ENCODE data around the gene MMD2. TPM values are rescaled to one million over a fixed set of nuclear protein-coding genes. Genes with fewer than 3 reads are reported as not detected.

The MMD2 gene
- total RNA-seq, 2 donors from 2014 or later, result 0.19 TPM; not detected in 1

DNA sequence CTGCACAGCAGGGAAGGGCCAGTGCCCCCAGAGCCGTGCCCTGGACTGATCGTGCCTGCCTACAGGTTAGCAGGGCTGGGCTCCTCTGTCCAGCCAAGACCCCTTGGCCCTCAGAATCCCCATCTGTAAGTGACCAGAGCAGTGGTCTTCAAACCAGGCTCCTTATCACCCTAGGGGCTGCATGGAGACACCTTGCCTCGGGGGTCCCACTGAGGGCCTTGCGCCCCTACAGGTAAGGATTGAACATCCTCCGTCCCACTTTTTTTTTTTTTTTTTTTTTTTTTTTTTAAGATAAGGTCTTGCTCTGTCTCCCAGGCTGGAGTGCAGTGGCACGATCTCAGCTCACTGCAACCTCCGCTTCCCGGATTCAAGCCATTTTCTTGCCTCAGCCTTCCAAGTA is 42.9 kb downstream of the MMD2 start:
- no peaks in the 10 kb centered on the region for H3K4me1 ChIP-seq
- TF ChIP-seq CTCF (IDR thresholded peaks at IDR 0.05), result no peak
- no peak overlapping the region for H3K4me3 ChIP-seq
- no peak for DNase-seq (ENCODE audit: low spot score)
- no peak overlapping the region for H3K27ac ChIP-seq
- H3K27me3 ChIP-seq, result no peaks in the 10 kb centered on the region
- peaks cover 0 to 6% of the 10 kb centered on the region in 2 donors for H3K9me3 ChIP-seq
- no peaks in the 10 kb centered on the region for H3K36me3 ChIP-seq

GRCh38 chr7:4911111-4911828 is 47.7 kb downstream of the MMD2 start:
- H3K36me3 ChIP-seq, result no peaks in the 10 kb centered on the region
- no peak overlapping the region for H3K4me3 ChIP-seq
- H3K4me1 ChIP-seq, result no peaks in the 10 kb centered on the region

DNA sequence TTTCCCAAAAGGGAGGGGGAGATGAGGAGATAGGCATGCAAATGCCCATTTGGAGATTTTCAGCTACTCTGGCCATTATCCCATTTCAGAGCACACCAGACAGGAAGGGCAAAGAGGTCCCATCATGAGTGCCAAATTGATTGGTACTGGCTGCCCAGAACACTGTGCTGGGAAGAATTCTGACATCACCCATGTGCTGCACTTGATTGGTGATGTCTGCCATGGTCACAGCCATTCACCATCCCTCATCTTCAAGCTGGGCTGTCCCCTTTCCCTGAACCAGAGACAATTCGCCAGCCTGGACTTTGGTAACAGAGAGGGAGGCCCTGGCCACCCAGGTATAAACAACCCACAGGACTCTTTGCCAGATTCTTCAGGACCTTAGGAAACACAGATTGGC is 52.3 kb downstream of the MMD2 start:
- Histone ChIP-seq H3K27ac (no peak overlapping the region), H3K27me3 (no peaks in the 10 kb centered on the region), H3K36me3 (no peaks in the 10 kb centered on the region), H3K4me3 (no peak overlapping the region), H3K9me3 (no peaks in the 10 kb centered on the region), H3K4me1 (no peaks in the 10 kb centered on the region)
- DNase-seq (ENCODE audit: low spot score), result no peak
- no peak for TF ChIP-seq CTCF (IDR thresholded peaks at IDR 0.05)

More at GRCh38 chr7:4911111-4911828, 47.7 kb downstream of the MMD2 start:
- H3K9me3 ChIP-seq, result no peaks in the 10 kb centered on the region
- DNase-seq (ENCODE audit: low spot score), result no peak
- no peak overlapping the region for H3K27ac ChIP-seq
- no peak for TF ChIP-seq CTCF (IDR thresholded peaks at IDR 0.05)
- H3K27me3 ChIP-seq, result no peaks in the 10 kb centered on the region

DNA sequence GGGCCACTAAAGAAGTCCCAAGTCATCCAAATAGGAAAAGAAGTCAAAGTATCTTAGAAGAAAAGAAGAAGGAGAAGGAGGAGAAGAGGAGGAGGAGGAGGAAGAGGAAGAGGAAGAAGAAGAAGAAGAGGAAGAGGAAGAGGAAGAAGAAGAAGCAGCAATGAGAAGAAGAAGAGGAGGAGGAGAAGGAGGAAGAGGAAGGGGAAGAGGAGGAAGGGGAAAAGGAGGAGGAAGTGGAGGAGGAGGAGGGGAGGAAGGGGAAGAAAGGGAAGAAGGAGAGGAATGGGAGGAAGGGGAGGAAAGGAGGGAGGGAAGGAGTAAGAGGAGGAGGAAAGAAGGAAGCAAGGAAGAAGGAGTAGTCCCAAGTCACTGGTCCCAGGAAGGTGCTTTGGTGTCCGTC is 53.8 kb downstream of the MMD2 start:
- Histone ChIP-seq H3K36me3 (no peaks in the 10 kb centered on the region), H3K4me1 (no peaks in the 10 kb centered on the region), H3K4me3 (no peak overlapping the region), H3K27ac (no peak overlapping the region), H3K9me3 (no peaks in the 10 kb centered on the region), H3K27me3 (no peaks in the 10 kb centered on the region)
- DNase-seq (ENCODE audit: low spot score), result no peak
- TF ChIP-seq CTCF (IDR thresholded peaks at IDR 0.05), result no peak

DNA sequence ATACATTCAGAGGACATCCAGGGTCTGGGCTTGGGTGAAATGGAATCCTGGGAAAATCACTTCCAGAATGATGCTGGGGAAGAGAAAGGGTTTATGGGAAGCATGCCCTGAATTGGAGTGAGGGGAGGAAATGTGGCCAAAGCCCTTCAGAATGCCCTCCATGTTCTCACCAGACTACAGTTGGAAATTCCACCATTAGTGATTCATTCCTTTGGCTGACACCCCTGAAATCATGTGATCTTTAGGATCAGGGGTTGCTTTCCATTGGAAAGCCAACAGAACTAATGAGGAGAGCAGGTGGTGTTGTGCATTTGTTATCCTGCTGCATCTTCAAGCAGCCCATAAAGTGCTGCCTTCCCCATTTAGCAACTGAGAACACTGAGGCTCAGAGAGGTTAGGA is 54.6 kb downstream of the MMD2 start:
- H3K27ac ChIP-seq, result no peak overlapping the region
- H3K4me3 ChIP-seq, result no peak overlapping the region
- TF ChIP-seq CTCF (IDR thresholded peaks at IDR 0.05), result no peak
- H3K36me3 ChIP-seq, result no peaks in the 10 kb centered on the region
- H3K27me3 ChIP-seq, result no peaks in the 10 kb centered on the region
- DNase-seq (ENCODE audit: low spot score), result no peak
- no peaks in the 10 kb centered on the region for H3K4me1 ChIP-seq
- no peaks in the 10 kb centered on the region for H3K9me3 ChIP-seq

DNA sequence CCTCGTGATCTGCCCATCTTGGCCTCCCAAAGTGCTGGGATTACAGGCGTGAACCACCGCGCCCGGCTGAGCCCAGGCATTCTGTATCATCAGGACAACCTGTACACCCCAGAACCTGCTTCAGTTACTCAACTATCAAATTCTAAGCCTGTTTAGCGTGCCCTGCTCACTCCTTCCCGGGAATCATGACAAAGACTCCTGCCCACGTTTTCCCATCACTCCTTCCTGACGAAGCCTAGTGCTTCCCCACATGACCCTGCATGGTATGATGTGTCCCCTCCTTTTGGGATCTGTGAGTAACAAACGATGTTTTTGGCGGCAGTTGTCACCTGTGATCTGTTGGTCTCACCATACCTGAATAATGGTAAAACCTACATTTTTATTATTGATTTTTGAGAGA is 63.2 kb downstream of the MMD2 start:
- Histone ChIP-seq H3K36me3 (no peaks in the 10 kb centered on the region), H3K4me3 (no peak overlapping the region), H3K27me3 (no peaks in the 10 kb centered on the region), H3K27ac (no peak overlapping the region), H3K4me1 (no peaks in the 10 kb centered on the region), H3K9me3 (no peaks in the 10 kb centered on the region)
- no peak for DNase-seq (ENCODE audit: low spot score)
- TF ChIP-seq CTCF (IDR thresholded peaks at IDR 0.05), result no peak
